T-helper 22 cell (primary cell): Measurements from ENCODE around the gene SIM2.
"Not testable (repeated sequence)": the region's sequence is repeated elsewhere in the genome, so short reads cannot be mapped to it uniquely, and the experiment has no call there.

Experiments used
- DNase-seq: peaks from one replicate; pipeline ENCODE4 v3.0.0-alpha.2; 2020; ENCODE audit warnings: low read depth

Gene SIM2, protein sequence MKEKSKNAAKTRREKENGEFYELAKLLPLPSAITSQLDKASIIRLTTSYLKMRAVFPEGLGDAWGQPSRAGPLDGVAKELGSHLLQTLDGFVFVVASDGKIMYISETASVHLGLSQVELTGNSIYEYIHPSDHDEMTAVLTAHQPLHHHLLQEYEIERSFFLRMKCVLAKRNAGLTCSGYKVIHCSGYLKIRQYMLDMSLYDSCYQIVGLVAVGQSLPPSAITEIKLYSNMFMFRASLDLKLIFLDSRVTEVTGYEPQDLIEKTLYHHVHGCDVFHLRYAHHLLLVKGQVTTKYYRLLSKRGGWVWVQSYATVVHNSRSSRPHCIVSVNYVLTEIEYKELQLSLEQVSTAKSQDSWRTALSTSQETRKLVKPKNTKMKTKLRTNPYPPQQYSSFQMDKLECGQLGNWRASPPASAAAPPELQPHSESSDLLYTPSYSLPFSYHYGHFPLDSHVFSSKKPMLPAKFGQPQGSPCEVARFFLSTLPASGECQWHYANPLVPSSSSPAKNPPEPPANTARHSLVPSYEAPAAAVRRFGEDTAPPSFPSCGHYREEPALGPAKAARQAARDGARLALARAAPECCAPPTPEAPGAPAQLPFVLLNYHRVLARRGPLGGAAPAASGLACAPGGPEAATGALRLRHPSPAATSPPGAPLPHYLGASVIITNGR

DNA sequence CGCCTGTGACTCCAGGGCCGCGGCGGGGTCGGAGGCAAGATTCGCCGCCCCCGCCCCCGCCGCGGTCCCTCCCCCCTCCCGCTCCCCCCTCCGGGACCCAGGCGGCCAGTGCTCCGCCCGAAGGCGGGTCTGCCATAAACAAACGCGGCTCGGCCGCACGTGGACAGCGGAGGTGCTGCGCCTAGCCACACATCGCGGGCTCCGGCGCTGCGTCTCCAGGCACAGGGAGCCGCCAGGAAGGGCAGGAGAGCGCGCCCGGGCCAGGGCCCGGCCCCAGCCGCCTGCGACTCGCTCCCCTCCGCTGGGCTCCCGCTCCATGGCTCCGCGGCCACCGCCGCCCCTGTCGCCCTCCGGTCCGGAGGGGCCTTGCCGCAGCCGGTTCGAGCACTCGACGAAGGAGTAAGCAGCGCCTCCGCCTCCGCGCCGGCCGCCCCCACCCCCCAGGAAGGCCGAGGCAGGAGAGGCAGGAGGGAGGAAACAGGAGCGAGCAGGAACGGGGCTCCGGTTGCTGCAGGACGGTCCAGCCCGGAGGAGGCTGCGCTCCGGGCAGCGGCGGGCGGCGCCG is at the start of gene SIM2:
TSS of gene SIM2 (plus strand) at position 135 of the 565 bp plus-strand sequence. CDS start 632 bp downstream, outside the sequence.
- DNase-seq = no peak

DNA sequence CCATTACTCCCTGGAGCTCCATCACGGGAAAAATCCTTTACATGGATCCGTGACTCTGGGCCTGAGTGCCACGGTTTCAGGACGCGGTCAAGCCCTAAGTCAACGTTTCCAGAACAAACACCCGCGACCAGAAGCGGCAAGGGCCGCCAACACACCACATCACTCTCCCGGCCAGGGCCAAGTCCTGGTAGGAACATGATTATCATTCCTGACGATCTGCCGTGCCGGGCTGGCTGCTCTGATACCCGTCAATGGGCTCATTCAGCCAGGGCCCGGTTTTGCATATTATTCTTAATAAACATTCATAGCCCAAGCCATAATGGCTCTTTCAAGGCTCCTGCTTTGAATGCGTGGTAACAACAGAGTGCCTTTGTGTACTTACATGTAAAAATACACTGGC is 44.6 kb upstream of the SIM2 start:
- no peak for DNase-seq

DNA sequence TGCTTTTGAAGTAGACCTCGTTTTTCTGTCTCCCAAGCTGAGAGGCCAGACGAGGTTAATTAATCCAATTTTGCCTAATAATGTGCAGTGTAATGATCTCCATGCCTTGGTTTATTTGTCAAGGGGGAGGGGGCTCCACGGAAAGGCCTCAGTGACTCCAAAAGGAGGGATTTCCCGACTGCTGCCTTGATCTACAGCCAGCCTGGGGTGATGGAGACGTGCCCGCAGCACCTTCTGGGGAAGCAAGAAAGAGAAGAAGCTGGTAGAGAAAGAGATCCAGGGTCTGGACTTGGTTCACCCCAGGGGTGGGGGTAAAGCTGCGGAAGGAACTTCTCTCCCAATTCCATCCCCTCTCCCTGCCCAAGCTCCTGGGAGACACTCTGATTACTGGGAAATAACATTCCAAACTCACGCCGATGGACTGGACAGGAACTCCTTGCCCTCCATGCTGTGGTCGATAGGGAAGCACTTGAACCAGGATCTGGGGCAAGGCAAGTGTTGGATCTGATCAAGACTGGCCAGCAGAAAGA is 44.1 kb upstream of the SIM2 start:
- no peak for DNase-seq

DNA sequence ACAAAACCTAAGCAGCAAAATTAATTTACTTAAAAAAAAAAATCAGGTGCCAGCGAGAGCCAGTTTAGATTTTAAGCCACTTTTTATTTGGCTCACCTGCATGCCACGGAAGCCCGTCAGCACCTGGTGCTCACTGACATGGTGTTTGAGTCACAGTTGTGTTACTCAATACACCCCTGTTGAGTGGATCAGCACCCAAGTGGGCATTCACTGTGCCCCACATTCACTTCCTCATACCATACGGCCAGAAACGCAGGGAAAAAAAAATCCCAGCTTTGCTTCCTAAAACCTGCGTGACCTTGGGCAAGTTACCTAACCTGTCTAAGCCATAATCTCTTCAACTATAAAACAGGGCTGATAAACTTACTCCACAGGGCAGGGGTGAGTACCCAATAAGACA is 42.8 kb upstream of the SIM2 start:
- DNase-seq = no peak

DNA sequence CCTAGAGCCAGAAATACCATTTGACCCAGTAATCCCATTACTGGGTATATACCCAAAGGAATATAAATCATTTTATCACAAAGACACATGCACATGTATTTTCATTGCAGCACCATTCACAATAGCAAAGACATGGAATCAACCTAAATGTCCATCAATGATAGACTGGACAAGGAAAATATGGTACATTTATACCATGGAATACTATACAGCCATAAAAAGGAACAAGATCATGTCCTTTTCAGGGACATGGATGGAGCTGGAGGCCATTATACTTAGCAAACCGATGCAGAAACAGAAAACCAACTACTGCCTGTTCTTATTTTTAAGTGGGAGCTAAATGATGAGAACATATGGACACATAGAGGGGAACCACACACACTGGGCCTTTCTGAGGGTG is 41.6 kb upstream of the SIM2 start:
- DNase-seq = not testable (repeated sequence)

DNA sequence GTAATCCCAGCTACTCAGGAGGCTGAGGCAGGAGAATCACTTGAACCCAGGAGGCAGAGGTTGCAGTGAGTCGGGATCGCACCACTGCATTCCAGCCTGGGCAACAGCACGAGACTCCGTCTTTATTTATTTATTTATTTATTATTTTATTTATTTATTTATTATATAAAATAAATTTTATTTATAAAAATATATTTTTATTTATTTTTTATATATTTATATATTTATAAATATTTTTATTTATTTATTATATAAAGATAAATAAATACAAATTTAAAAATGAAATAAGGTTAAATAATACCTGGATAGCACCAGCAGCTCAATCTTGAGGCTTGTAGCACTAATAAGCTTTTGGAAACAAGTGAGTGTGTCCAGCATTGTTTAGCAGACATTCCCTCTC is 40.9 kb upstream of the SIM2 start:
- DNase-seq = no peak

DNA sequence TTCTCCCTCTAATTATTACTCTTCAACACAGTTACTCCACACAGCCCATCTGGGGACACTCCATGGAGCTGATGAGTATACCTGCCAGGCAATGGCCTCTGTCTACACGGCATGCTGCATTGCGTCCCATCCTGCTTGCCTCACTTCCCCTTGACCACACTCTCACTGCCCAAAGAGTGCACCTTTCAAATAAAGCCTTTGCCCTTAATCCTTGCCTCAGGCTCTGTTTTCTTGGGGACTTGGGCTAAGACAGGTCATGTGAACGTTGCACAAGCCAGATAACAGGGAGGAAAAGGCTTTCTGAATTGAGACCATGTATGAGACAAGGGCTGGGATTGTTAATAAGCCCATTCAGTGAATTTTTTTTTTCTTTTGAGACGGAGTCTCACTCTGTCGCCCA is 40.0 kb upstream of the SIM2 start:
- no peak for DNase-seq

DNA sequence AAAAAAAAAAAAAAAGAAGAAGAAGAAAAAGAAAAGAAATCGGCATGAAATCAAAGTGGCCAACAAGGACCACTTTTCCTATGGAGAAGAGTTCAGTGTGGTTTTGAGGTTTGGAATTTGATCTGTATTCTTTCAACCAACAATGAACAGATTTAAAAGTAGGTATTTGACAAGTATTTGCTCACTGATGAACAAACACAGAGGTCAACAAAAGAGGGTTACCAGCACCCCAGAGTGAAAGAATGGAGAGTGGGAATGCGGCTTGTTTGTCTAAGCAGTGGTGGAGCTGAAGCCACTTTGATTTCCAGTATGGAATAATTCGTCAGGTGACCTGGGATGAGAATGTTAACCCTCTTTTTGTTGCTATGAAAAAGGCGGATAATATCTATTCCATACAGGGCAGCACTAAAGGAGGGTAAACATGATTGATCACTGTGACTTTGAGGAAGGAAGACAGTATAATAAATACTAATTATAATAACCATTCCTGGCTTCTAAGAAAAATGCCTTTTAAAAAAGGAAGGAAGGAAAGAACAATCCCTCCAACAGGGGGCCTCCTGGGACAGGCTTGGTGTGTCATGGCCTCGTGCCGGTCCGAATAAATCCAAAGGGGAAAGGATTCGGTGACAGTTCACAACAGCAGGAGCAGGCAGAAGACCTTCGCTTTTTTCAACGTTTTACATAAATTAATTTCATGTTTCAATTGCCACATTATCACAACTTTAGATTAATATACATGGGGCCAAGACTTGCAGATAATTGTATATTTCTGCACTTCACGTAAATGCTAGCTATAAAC is 37.2 kb upstream of the SIM2 start:
- DNase-seq = no peak

DNA sequence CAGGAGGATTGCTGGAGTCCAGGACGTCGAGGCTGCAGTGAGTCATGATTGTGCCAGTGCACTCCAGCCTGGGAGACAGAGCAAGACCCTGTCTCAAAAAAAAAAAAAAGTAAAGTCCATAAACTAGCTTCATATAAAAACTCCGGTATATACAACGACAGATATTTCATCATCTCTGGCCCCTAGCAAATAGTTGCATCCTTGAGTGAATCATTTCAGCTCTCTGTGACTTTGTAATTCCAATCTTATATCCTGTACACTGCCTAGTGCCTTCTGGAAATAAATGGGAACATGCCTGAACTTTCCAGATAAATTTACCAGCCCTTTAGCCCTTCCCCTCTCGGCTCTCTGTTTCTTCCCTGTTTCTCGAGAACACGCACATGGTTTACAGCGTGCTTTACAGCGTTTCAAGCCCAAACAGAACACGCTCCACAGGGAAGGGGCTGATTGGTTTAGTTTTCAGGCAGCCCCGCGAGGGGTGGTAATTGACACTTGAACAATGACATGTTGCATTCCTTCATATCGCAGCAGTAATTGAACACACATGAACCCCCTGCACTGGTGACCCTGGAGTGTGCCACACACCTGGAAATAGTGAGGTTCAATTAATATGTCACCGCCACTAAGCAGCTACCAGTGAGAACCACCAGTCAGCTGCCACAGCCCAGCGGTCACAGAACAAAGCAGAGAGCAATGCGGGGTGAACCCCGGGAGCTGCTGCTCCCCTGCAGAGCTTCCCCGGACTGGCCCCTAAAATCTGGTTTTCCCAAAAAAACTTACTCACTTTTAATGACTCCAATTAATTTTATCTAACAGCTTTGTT is 35.7 kb upstream of the SIM2 start:
- no peak for DNase-seq

DNA sequence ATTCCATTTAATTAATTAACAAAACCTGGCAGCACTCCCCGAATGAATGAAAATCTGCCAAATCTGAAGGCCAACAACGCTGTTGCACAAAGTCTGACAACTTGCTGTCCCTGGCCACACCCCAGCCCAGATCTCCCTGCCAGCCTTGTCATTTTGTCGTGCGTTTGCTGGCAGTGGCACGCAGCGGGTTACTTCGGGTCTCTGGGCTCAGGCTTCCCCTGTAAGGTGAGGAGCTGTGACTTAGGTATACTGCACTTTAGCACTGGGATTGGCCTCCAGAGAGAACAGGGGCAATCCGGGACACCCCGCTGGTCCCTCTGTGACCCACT is 34.3 kb upstream of the SIM2 start:
- DNase-seq = no peak

DNA sequence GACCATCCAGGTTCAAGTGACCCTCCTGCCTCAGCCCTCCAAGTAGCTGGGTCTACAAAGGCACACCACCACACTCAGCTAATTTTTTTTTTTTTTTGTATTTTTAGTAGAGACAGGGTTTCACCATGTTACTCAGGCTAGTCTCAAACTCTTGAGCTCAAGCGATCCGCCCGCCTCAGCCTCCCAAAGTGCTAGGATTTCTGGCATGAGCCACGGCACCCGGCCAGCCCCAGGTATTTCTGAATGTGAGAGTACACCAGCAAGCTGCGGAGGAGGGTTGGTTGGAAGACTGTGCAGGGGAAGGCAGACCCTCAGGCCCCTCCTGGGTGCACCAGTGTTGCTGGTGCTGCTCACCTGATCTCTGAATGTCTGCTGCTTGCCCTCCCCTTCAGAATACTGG is 33.1 kb upstream of the SIM2 start:
- DNase-seq = no peak

DNA sequence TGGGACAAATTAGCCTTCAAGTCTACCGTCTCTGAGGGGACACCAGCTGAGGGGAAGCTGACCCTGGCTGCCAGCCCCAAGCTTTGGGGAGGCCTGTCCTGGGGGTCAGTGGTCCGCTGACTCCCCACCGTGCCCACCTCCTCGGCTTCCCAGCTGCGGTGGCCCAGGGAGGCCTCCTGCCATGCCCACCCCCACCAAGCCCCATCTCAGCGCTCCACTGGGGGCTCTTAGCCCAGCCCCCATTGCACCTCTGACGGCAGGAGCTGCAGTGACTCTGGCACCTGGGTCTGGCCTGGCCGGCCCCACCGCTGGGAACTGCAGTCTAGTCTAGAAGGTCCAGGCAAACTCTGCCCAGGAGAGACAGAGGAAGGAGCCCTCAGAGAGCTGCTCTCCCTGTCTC is 30.2 kb upstream of the SIM2 start:
- DNase-seq = no peak

DNA sequence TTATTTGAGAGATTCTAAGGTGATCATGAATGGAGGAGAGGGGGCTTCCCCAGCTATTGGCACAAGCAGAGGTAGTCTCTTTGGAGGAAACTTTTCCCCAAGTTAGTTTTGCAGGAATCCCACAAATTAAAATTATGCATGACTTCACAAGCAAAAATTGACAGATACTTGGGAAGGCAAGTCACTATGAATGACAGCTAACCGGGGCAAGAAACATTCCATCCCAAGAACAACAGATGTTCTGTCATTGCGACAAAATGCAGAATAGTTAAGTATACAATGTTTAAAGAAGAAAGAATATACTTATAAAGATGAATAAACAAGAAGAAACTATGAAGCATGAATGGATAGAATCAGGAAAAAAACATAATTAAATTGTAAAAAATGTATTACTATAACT is 27.1 kb upstream of the SIM2 start:
- DNase-seq = no peak

DNA sequence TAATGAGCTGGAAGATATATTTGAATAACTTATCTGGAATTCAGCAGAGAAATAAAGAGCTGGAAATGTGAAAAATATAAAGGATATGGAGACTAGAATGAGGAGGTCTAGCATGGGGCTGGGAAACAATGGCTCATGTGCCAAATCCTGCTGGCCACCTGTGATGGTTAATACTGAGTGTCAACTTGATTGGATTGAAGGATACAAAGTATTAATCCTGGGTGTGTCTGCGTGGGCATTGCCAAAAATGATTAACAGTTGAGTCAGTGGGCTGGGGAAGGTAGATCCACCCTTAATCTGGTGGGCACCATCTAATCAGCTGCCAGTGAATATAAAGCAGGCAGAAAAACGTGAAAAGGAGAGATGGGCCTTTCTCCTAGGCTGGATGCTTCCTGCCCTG is 26.6 kb upstream of the SIM2 start:
- not testable (repeated sequence) for DNase-seq

DNA sequence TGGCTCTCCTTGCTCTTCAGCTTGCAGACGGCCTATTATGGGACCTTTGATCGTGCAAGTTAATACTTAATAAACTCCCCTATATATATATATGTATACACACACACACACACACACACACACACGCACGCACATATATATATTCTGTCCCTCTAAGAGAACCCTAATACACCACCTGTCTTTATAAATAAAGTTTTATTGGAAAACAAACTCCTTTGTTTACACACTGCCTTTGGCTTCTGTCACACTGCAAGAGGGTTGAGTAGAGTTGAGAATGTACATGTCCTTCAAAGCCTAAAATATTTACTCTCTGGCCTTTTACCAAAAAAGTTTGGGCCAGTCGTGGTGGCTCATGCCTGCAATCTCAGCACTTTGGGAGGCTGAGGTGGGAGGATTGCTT is 26.2 kb upstream of the SIM2 start:
- no peak for DNase-seq

DNA sequence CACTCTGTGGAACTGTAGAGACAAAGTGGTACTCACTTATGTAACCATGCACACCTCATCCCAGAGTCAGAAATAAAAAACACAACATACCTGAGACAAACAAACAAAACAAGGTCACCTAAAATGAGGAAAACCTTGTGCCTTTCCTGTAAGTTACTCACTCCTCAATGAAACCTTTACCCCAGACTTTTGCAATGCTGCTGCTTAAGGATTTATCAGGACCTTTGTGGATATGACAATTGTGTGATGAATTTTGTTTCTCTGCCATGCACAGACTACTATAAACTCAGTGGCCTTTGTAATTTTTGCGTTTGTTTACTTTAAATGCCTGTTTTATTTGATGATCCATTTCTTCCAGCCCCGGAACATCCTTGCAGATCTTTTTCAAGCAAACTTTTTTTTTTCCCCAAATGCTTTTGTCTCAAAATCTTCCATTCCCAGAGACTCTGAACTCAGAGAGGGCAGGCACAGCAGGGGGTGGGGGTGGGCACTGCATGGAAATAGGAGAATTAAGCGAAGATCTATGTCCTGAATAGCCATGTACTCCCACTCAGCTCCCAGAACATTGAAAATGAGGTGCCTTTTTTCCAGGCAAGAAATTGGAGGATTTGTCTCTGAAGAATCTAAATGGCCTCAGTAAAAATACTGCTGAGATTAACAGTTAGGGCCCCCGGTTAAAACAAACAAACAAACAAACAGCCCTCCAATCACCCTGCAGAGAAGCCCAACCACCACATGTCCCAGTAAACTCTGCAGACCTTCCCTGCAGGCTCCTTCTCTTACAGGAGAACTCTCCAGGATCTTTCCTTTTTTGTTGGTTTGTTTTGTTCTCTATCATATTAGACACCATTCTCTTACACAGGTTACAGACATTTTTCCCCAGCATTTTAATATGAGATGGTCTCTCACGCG is 22.6 kb upstream of the SIM2 start:
- DNase-seq = no peak

DNA sequence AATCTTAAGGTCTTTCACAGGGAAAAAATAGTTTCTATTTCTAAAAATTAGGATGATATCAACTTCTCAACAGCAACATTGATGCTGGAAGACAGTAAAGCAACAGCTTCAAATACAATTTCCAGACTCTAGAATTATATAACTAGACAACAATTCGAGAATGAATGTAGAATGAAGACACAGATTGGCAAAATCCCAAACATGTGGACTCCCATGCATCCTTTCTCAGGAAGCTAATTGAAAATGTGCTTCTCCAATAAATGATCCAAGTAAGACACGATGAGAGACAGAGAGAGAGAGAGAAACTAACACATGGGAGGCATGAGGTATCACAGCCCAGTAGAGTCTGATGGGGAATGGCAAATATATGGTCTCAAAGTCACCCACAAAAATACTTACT is 21.5 kb upstream of the SIM2 start:
- DNase-seq = no peak

DNA sequence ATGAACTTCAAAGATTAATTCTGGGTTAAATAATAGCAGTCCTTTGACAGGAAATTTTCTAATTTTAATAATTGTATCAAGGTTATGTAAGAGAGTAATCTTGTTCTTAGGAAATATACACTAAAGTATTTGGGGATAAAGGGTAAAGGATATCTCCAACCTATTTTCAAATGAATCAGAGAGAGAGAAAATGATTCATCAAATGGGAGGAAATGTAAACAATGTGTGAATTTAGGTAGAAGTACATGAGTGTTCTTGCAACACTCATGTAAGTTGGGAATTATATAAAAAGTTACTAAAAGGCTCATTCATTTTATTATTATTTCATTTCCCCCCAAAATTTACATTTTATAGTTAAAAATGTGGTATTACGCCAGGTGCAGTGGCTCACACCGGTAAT is 20.4 kb upstream of the SIM2 start:
- no peak for DNase-seq

DNA sequence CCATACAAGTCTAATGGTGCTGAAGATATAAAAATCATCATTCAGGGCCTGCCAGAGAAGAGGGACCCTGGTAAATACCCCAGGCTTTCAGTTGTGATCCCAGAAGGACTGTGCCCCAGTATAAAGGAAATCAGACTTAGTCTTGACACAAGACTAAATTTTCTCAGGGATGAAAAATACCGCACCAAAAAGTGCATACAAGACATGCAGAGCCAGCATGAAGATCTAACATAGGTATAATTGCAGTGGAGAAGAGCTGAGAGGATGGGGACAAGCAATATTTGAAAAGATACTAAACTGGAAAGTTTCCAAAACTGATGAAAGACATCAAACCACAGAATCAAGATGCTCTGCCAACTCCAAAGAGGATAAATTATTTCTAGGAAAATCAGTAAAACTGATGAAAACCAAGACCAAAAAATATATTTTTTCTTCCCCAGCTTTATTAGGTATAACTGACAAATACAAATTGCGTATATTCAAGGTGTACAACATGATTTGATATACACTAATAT is 17.7 kb upstream of the SIM2 start:
- DNase-seq = no peak
